ENCODE data around the gene APOBEC3C. TPM values are rescaled to one million over a fixed set of nuclear protein-coding genes. Genes with fewer than 3 reads are reported as not detected.

Gene APOBEC3C
- total and polyA plus RNA-seq, 2 experiments from 2014 or later, result 7.0 to 49.2 TPM

DNA sequence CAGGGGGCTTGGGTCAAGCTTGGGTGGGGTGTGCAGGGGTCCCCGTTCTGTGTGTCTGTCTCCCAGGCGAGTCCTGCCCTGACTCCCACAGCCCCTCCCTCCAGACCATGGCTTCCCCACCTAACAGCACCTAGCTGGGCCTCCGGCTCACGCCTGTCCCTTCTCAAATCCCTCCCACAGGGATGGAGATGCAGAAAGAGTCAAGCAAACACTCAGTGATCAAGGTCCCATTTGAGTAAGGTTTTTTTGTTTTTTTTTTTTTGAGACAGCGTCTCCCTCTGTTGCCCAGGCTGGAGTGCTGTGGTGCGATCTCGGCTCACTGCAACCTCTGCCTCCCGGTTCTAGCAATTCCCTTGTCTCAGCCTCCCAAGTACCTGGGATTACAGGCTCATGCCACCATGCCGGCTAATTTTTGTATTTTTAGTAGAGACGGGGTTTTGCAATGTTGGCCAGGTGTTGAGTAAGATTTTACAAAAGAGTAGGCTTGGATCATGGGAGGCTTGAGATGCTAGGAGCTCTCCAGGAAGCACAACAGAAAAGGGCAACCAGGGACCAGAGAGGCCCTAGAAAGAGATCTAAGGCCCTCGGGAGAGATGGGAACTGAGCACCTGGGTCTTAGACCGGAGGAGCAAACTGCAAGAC lies 12.6 kb downstream of the APOBEC3C start (continued):
- TF ChIP-seq, protein P1, sequence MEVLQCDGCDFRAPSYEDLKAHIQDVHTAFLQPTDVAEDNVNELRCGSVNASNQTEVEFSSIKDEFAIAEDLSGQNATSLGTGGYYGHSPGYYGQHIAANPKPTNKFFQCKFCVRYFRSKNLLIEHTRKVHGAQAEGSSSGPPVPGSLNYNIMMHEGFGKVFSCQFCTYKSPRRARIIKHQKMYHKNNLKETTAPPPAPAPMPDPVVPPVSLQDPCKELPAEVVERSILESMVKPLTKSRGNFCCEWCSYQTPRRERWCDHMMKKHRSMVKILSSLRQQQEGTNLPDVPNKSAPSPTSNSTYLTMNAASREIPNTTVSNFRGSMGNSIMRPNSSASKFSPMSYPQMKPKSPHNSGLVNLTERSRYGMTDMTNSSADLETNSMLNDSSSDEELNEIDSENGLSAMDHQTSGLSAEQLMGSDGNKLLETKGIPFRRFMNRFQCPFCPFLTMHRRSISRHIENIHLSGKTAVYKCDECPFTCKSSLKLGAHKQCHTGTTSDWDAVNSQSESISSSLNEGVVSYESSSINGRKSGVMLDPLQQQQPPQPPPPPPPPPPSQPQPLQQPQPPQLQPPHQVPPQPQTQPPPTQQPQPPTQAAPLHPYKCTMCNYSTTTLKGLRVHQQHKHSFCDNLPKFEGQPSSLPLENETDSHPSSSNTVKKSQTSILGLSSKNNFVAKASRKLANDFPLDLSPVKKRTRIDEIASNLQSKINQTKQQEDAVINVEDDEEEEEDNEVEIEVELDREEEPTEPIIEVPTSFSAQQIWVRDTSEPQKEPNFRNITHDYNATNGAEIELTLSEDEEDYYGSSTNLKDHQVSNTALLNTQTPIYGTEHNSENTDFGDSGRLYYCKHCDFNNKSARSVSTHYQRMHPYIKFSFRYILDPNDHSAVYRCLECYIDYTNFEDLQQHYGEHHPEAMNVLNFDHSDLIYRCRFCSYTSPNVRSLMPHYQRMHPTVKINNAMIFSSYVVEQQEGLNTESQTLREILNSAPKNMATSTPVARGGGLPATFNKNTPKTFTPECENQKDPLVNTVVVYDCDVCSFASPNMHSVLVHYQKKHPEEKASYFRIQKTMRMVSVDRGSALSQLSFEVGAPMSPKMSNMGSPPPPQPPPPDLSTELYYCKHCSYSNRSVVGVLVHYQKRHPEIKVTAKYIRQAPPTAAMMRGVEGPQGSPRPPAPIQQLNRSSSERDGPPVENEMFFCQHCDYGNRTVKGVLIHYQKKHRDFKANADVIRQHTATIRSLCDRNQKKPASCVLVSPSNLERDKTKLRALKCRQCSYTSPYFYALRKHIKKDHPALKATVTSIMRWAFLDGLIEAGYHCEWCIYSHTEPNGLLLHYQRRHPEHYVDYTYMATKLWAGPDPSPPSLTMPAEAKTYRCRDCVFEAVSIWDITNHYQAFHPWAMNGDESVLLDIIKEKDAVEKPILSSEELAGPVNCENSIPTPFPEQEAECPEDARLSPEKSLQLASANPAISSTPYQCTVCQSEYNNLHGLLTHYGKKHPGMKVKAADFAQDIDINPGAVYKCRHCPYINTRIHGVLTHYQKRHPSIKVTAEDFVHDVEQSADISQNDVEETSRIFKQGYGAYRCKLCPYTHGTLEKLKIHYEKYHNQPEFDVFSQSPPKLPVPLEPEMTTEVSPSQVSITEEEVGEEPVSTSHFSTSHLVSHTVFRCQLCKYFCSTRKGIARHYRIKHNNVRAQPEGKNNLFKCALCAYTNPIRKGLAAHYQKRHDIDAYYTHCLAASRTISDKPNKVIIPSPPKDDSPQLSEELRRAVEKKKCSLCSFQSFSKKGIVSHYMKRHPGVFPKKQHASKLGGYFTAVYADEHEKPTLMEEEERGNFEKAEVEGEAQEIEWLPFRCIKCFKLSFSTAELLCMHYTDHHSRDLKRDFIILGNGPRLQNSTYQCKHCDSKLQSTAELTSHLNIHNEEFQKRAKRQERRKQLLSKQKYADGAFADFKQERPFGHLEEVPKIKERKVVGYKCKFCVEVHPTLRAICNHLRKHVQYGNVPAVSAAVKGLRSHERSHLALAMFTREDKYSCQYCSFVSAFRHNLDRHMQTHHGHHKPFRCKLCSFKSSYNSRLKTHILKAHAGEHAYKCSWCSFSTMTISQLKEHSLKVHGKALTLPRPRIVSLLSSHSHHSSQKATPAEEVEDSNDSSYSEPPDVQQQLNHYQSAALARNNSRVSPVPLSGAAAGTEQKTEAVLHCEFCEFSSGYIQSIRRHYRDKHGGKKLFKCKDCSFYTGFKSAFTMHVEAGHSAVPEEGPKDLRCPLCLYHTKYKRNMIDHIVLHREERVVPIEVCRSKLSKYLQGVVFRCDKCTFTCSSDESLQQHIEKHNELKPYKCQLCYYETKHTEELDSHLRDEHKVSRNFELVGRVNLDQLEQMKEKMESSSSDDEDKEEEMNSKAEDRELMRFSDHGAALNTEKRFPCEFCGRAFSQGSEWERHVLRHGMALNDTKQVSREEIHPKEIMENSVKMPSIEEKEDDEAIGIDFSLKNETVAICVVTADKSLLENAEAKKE (CRISPR knock-in tag; IDR thresholded peaks at IDR 0.05), result no peak
- TF ChIP-seq CREB1 (CRISPR knock-in tag; IDR thresholded peaks at IDR 0.05; ENCODE audit: low read depth) (no peak), ZNF114 (CRISPR knock-in tag; IDR thresholded peaks at IDR 0.05) (no peak)
- TF ChIP-seq, protein P2, sequence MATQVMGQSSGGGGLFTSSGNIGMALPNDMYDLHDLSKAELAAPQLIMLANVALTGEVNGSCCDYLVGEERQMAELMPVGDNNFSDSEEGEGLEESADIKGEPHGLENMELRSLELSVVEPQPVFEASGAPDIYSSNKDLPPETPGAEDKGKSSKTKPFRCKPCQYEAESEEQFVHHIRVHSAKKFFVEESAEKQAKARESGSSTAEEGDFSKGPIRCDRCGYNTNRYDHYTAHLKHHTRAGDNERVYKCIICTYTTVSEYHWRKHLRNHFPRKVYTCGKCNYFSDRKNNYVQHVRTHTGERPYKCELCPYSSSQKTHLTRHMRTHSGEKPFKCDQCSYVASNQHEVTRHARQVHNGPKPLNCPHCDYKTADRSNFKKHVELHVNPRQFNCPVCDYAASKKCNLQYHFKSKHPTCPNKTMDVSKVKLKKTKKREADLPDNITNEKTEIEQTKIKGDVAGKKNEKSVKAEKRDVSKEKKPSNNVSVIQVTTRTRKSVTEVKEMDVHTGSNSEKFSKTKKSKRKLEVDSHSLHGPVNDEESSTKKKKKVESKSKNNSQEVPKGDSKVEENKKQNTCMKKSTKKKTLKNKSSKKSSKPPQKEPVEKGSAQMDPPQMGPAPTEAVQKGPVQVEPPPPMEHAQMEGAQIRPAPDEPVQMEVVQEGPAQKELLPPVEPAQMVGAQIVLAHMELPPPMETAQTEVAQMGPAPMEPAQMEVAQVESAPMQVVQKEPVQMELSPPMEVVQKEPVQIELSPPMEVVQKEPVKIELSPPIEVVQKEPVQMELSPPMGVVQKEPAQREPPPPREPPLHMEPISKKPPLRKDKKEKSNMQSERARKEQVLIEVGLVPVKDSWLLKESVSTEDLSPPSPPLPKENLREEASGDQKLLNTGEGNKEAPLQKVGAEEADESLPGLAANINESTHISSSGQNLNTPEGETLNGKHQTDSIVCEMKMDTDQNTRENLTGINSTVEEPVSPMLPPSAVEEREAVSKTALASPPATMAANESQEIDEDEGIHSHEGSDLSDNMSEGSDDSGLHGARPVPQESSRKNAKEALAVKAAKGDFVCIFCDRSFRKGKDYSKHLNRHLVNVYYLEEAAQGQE (IDR thresholded peaks at IDR 0.05; ENCODE audit: unreplicated experiment), result no peak

GRCh38 chr22:39027717-39028116 lies 13.7 kb downstream of the APOBEC3C start:
- Histone ChIP-seq H3K36me3 (ENCODE audit: insufficient read depth) (no peaks in the 10 kb centered on the region; the same call in 1 of the 2 replicates), H4K20me1 (replicated peaks; ENCODE audit: insufficient read depth) (no peaks in the 10 kb centered on the region), H3K4me3 (no peak overlapping the region), H3K9me2 (ENCODE audit: insufficient read depth) (no peaks in the 10 kb centered on the region), H2AFZ (no peak overlapping the region), H3K4me1 (ENCODE audit: insufficient read depth) (peaks cover 19% of the 10 kb centered on the region), H3K4me2 (no peak overlapping the region), H3F3A (replicated peaks; ENCODE audit: low read depth) (no peaks in the 10 kb centered on the region), H3K27ac (ENCODE audit: low read depth) (no peak overlapping the region), H3K79me2 (replicated peaks; ENCODE audit: insufficient read depth) (no peaks in the 10 kb centered on the region), H3K27me3 (ENCODE audit: insufficient read depth) (no peaks in the 10 kb centered on the region)
- peaks cover 16% of the 10 kb centered on the region for H3K27me3 Mint-ChIP-seq (ENCODE audit: insufficient read depth, low read depth, poor library complexity)
- ATAC-seq (no peak), DNase-seq (ENCODE audit: low spot score) (no peak)
- H3K9me3 Mint-ChIP-seq, result no peaks in the 10 kb centered on the region; the same call in 2 of the 3 replicates
- peaks cover 57% of the 10 kb centered on the region for H3K4me1 Mint-ChIP-seq
- H3K27ac Mint-ChIP-seq, result no peak overlapping the region
- peaks cover 20% of the 10 kb centered on the region for H3K36me3 Mint-ChIP-seq (ENCODE audit: low read depth)
- no peak overlapping the region for H3K4me3 Mint-ChIP-seq
- no peak for TF ChIP-seq JUNB (IDR thresholded peaks at IDR 0.05; ENCODE audit: unreplicated experiment)
- no peak for TF ChIP-seq POLR2AphosphoS5 (IDR thresholded peaks at IDR 0.05; ENCODE audit: low read depth)
- no peak for TF ChIP-seq CREB1 (CRISPR knock-in tag; IDR thresholded peaks at IDR 0.05; ENCODE audit: low read depth)
- TF ChIP-seq NANOG (IDR thresholded peaks at IDR 0.05; ENCODE audit: borderline replicate concordance), result no peak
- TF ChIP-seq EZH2 (IDR thresholded peaks at IDR 0.05; ENCODE audit: low read depth, unreplicated experiment), result no peak
- TF ChIP-seq, protein P3, sequence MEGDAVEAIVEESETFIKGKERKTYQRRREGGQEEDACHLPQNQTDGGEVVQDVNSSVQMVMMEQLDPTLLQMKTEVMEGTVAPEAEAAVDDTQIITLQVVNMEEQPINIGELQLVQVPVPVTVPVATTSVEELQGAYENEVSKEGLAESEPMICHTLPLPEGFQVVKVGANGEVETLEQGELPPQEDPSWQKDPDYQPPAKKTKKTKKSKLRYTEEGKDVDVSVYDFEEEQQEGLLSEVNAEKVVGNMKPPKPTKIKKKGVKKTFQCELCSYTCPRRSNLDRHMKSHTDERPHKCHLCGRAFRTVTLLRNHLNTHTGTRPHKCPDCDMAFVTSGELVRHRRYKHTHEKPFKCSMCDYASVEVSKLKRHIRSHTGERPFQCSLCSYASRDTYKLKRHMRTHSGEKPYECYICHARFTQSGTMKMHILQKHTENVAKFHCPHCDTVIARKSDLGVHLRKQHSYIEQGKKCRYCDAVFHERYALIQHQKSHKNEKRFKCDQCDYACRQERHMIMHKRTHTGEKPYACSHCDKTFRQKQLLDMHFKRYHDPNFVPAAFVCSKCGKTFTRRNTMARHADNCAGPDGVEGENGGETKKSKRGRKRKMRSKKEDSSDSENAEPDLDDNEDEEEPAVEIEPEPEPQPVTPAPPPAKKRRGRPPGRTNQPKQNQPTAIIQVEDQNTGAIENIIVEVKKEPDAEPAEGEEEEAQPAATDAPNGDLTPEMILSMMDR (conservative IDR thresholded peaks at IDR 0.05; ENCODE audit: low read depth in 2 of 2), result no peak
- TF ChIP-seq ZNF331 (CRISPR knock-in tag; IDR thresholded peaks at IDR 0.05; ENCODE audit: low read depth), result no peak
- no peak for TF ChIP-seq EZH2phosphoT487 (IDR thresholded peaks at IDR 0.05; ENCODE audit: unreplicated experiment)
- TF ChIP-seq, protein P4, sequence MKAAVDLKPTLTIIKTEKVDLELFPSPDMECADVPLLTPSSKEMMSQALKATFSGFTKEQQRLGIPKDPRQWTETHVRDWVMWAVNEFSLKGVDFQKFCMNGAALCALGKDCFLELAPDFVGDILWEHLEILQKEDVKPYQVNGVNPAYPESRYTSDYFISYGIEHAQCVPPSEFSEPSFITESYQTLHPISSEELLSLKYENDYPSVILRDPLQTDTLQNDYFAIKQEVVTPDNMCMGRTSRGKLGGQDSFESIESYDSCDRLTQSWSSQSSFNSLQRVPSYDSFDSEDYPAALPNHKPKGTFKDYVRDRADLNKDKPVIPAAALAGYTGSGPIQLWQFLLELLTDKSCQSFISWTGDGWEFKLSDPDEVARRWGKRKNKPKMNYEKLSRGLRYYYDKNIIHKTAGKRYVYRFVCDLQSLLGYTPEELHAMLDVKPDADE (IDR thresholded peaks at IDR 0.05), result no peak

Data from GM23338 (cell line).